Peyer's patch (tissue), 4 donors: Measurements from ENCODE around the gene DOK4. TPM values are rescaled to one million over a fixed set of nuclear protein-coding genes. Genes with fewer than 3 reads are reported as not detected.

Experiments
- DNase-seq, 3 donors: peaks; one replicate each; pipeline ENCODE4 v3.0.0-alpha.2; 2017 to 2019
- H3K27ac ChIP-seq, 4 donors: fragments of 200-600 bp; sonication (generic); one replicate each; pipeline ENCODE4 v1.5.1; 2016 to 2019
- H3K27me3 ChIP-seq, 2 donors: fragments of 200-600 bp; sonication (generic); one replicate each; pipeline ENCODE4 v1.5.1; 2019
- H3K36me3 ChIP-seq, 3 donors: fragments of 200-600 bp; sonication (generic); one replicate each; pipeline ENCODE4 v1.5.1; 2016 to 2019
- H3K4me1 ChIP-seq, 4 donors: fragments of 200-600 bp; sonication (generic); one replicate each; pipeline ENCODE4 v1.5.1; 2016 to 2019
- H3K4me3 ChIP-seq, 4 donors: fragments of 200-600 bp; sonication (generic); 1 replicate in 3 of 4; 2 replicates in 1 of 4; pipeline ENCODE4 v1.5.1; 2016 to 2019; ENCODE audit warnings: mild to moderate bottlenecking in 1 of 4
- H3K9me3 ChIP-seq, 4 donors: fragments of 200-600 bp; sonication (generic); one replicate each; pipeline ENCODE4 v1.5.1; 2016 to 2019; ENCODE audit warnings: mild to moderate bottlenecking in 1 of 4
- CTCF ChIP-seq, 6 experiments: fragments of 450-650 bp in 4 of 6; fragments of 200-600 bp in 2 of 6; sonication (generic) in 1 of 6; IDR thresholded peaks; one replicate each; pipeline ENCODE4 v1.5.1; 2017 to 2019; ENCODE audit warnings: antibody characterized with exemption in 6 of 6, mild to moderate bottlenecking in 3 of 6, moderate library complexity in 1 of 6
- POLR2A ChIP-seq, 2 donors: fragments of 450-650 bp; IDR thresholded peaks; one replicate each; pipeline ENCODE4 v1.5.1; 2017; ENCODE audit warnings: antibody characterized with exemption in 2 of 2, mild to moderate bottlenecking in 2 of 2, moderate library complexity in 2 of 2
- total RNA-seq, 4 donors: library from RNA; depleted of rRNA; stranded (reverse); fragments of >200 nt; gene quantifications; one replicate each; pipeline ENCODE4 v1.1.0, GENCODE V29; 2016

The DOK4 gene
- total RNA-seq, 4 donors from 2014 or later, result 81.7 to 209 (median 189) TPM

GRCh38 chr16:57424583-57424982 lies 61.7 kb downstream of the DOK4 start:
- Histone ChIP-seq H3K36me3 (peaks cover 0 to 30% (median 0%) of the 10 kb centered on the region in 3 donors), H3K4me3 (no peak overlapping the region), H3K27me3 (no peaks in the 10 kb centered on the region), H3K27ac (no peak overlapping the region), H3K4me1 (no peaks in the 10 kb centered on the region), H3K9me3 (no peaks in the 10 kb centered on the region)
- TF ChIP-seq POLR2A (IDR thresholded peaks at IDR 0.05), result no peak
- no peak for TF ChIP-seq CTCF (IDR thresholded peaks at IDR 0.05)
- DNase-seq, result no peak

DNA sequence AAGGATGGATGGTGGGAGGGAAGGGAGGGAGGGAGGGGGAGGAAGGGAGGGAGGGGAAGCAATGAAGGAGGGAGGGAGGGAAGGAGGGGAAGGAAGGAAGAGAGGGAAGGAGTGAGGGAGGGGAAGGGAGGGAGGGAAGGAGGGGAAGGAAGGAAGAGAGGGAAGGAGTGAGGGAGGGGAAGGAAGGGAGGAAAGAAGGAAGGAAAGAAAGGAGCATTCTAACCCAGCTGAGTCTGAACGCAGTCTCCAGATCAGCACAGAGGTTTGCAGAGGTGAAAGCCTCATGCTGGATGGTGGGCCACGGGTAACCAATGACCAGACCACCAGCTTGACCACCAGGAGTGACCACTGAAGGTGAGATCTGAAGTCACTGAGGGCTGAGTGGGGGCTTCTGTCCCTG lies 63.1 kb downstream of the DOK4 start:
- DNase-seq, result no peak
- H3K4me1 ChIP-seq, result peaks cover 0 to 10% (median 3%) of the 10 kb centered on the region in 4 donors
- no peak for TF ChIP-seq CTCF (IDR thresholded peaks at IDR 0.05)
- TF ChIP-seq POLR2A (IDR thresholded peaks at IDR 0.05), result no peak
- H3K36me3 ChIP-seq, result peaks cover 0 to 18% (median 0%) of the 10 kb centered on the region in 3 donors
- no peaks in the 10 kb centered on the region for H3K27me3 ChIP-seq
- H3K27ac ChIP-seq, result no peak overlapping the region
- H3K9me3 ChIP-seq, result no peaks in the 10 kb centered on the region
- no peak overlapping the region for H3K4me3 ChIP-seq

- Histone ChIP-seq H3K9me3 (no peaks in the 10 kb centered on the region), H3K4me1 (peaks cover 0 to 10% (median 4%) of the 10 kb centered on the region in 4 donors), H3K27ac (no peak overlapping the region), H3K27me3 (no peaks in the 10 kb centered on the region), H3K36me3 (peaks cover 0 to 11% (median 0%) of the 10 kb centered on the region in 3 donors), H3K4me3 (no peak overlapping the region)
- peak in 1 of 3 donors; percentile 62 for DNase-seq
- peak in 4 of 6 experiments; percentile 47 to 55 (median 48) for TF ChIP-seq CTCF (IDR thresholded peaks at IDR 0.05)
- TF ChIP-seq POLR2A (IDR thresholded peaks at IDR 0.05), result no peak
Measured at GRCh38 chr16:57422026-57422944, 64.0 kb downstream of the DOK4 start.

Other genes starting within 250 kb of the DOK4 start
- gene ARL2BP, start 241.2 kb downstream of the DOK4 start, total RNA-seq, result 10 to 100 TPM; 25.2 to 55.3 (median 31.5) TPM
- gene PLLP, start 201.8 kb downstream of the DOK4 start, total RNA-seq, result 100 to 1,000 TPM in 3 of 4 donors, 1 to 10 TPM in 1; 1.7 to 152 (median 126) TPM
- gene CCL22, start 127.7 kb downstream of the DOK4 start, total RNA-seq, result 1 to 10 TPM in 1 of 4 donors, under 1 TPM in 1, not detected in 2; 0.40 to 3.3 TPM
- gene CX3CL1, start 114.0 kb downstream of the DOK4 start, total RNA-seq, result 1 to 10 TPM; 1.7 to 2.3 (median 2.1) TPM
- gene CCL17, start 81.7 kb downstream of the DOK4 start, total RNA-seq, result not detected
- gene CIAPIN1, start 39.1 kb downstream of the DOK4 start, total RNA-seq, result 10 to 100 TPM; 37.7 to 65.5 (median 46.2) TPM
- 100 to 1,000 TPM in 3 of 4 donors, 10 to 100 TPM in 1; 87.5 to 154 (median 122) TPM for gene COQ9, start 39.0 kb downstream of the DOK4 start, total RNA-seq
- gene POLR2C, start 23.8 kb downstream of the DOK4 start, total RNA-seq, result 100 to 1,000 TPM in 1 of 4 donors, 10 to 100 TPM in 3; 68.0 to 113 (median 84.8) TPM
- 10 to 100 TPM in 1 of 4 donors, 1 to 10 TPM in 3; 1.7 to 10.7 (median 2.5) TPM for gene CCDC102A, start 50.1 kb upstream of the DOK4 start, total RNA-seq
- gene ADGRG5, start 56.1 kb upstream of the DOK4 start, total RNA-seq, result 10 to 100 TPM in 1 of 4 donors, 1 to 10 TPM in 3; 3.0 to 30.5 (median 4.3) TPM
- gene ADGRG1, start 142.1 kb upstream of the DOK4 start, total RNA-seq, result 10 to 100 TPM; 12.8 to 50.3 (median 34.7) TPM
- gene ADGRG3, start 181.8 kb upstream of the DOK4 start, total RNA-seq, result 1 to 10 TPM in 3 of 4 donors, under 1 TPM in 1; 0.47 to 4.1 (median 1.9) TPM
- not detected for gene DRC7, start 208.3 kb upstream of the DOK4 start, total RNA-seq
- 10 to 100 TPM; 17.7 to 27.1 (median 21.7) TPM for gene KATNB1, start 249.3 kb upstream of the DOK4 start, total RNA-seq